Osteoblast (primary cell): ENCODE measurements around the gene SON. TPM values are rescaled to one million over a fixed set of nuclear protein-coding genes. Genes with fewer than 3 reads are reported as not detected.

Experiments
- DNase-seq: peaks from one replicate; pipeline ENCODE4 v3.0.0; 2011; ENCODE audit warnings: low spot score, mixed read lengths; ENCODE audit not compliant: insufficient read length; ENCODE audit errors: missing footprints
- H2AFZ ChIP-seq: 2 replicates; pipeline ENCODE4 v1.6.0; 2011; ENCODE audit warnings: mild to moderate bottlenecking, low read length
- H3K27ac ChIP-seq: 2 replicates; pipeline ENCODE4 v1.5.1; 2011; ENCODE audit warnings: mild to moderate bottlenecking, low read depth, low read length, moderate library complexity
- H3K27me3 ChIP-seq: 2 replicates; pipeline ENCODE4 v1.6.0; 2012; ENCODE audit warnings: mild to moderate bottlenecking, control low read depth, inconsistent platforms, low read length, moderate library complexity; ENCODE audit not compliant: insufficient read depth
- H3K36me3 ChIP-seq: 2 replicates; pipeline ENCODE4 v1.5.1; 2011; ENCODE audit warnings: mild to moderate bottlenecking, low read length, control low read depth, moderate library complexity; ENCODE audit not compliant: insufficient read depth
- H3K4me1 ChIP-seq: 2 replicates; pipeline ENCODE4 v1.5.1; 2011; ENCODE audit warnings: mild to moderate bottlenecking, low read length, control low read depth, moderate library complexity; ENCODE audit not compliant: insufficient read depth
- H3K4me2 ChIP-seq: 2 replicates; pipeline ENCODE4 v1.6.0; 2011; ENCODE audit warnings: mild to moderate bottlenecking, low read length; ENCODE audit not compliant: insufficient read depth
- H3K4me3 ChIP-seq: fragments of 200-600 bp; sonication (generic); 3 replicates; pipeline ENCODE4 v1.5.1; 2012; ENCODE audit warnings: mild to moderate bottlenecking, low read length, inconsistent platforms; ENCODE audit not compliant: insufficient read depth
- H3K79me2 ChIP-seq: 2 replicates; pipeline ENCODE4 v1.6.0; 2012; ENCODE audit warnings: mild to moderate bottlenecking, low read length, control low read depth, inconsistent platforms; ENCODE audit not compliant: insufficient read depth
- H3K9me3 ChIP-seq: 2 replicates; pipeline ENCODE4 v1.5.1; 2011; ENCODE audit warnings: low read depth, low read length, control low read depth
- H4K20me1 ChIP-seq: 2 replicates; pipeline ENCODE4 v1.6.0; 2012; ENCODE audit warnings: mild to moderate bottlenecking, low read length, control low read depth; ENCODE audit not compliant: insufficient read depth
- CTCF ChIP-seq: IDR thresholded peaks from 2 replicates; pipeline ENCODE4 v1.5.1; 2011; ENCODE audit warnings: mild to moderate bottlenecking, low read depth, low read length, moderate library complexity; ENCODE audit errors: extremely low read depth
- total RNA-seq: library from RNA; depleted of rRNA; stranded (reverse); fragments of >200 nt; gene quantifications from 2 replicates; pipeline ENCODE4 v1.2.3, GENCODE V29; 2012

The SON gene
- total RNA-seq, 1 donor: 137 TPM

GRCh38 chr21:33549848-33550771, 7.3 kb downstream of the SON start:
- Histone ChIP-seq H3K27me3 (no peaks in the 10 kb centered on the region), H3K4me3 (no peak overlapping the region), H3K9me3 (no peaks in the 10 kb centered on the region), H3K27ac (no peak overlapping the region), H4K20me1 (peaks cover 73% of the 10 kb centered on the region), H2AFZ (no peak overlapping the region), H3K4me2 (no peak overlapping the region), H3K4me1 (peaks cover 6% of the 10 kb centered on the region), H3K79me2 (peaks cover 100% of the 10 kb centered on the region), H3K36me3 (peaks cover 85% of the 10 kb centered on the region)
- DNase-seq: peak; percentile 54
- TF ChIP-seq CTCF: no peak

- DNase-seq: peak; percentile 67
- H4K20me1 ChIP-seq: peaks cover 73% of the 10 kb centered on the region
- no peak overlapping the region for H3K27ac ChIP-seq
- no peaks in the 10 kb centered on the region for H3K27me3 ChIP-seq
- H2AFZ ChIP-seq: no peak overlapping the region
- no peak overlapping the region for H3K4me2 ChIP-seq
- H3K36me3 ChIP-seq: peaks cover 94% of the 10 kb centered on the region
- no peaks in the 10 kb centered on the region for H3K9me3 ChIP-seq
- TF ChIP-seq CTCF: no peak
- H3K79me2 ChIP-seq: peaks cover 100% of the 10 kb centered on the region
- no peak overlapping the region for H3K4me3 ChIP-seq
- no peaks in the 10 kb centered on the region for H3K4me1 ChIP-seq
These were observed 8.2 kb downstream of the SON start for GRCh38 chr21:33550772-33551660.

GRCh38 chr21:33551664-33552063, 8.8 kb downstream of the SON start:
- Histone ChIP-seq H4K20me1 (peaks cover 74% of the 10 kb centered on the region), H3K27ac (no peak overlapping the region), H3K4me2 (no peak overlapping the region), H3K4me1 (no peaks in the 10 kb centered on the region), H3K79me2 (peaks cover 99% of the 10 kb centered on the region), H3K9me3 (no peaks in the 10 kb centered on the region), H3K27me3 (no peaks in the 10 kb centered on the region), H3K4me3 (no peak overlapping the region), H3K36me3 (peaks cover 90% of the 10 kb centered on the region), H2AFZ (no peak overlapping the region)
- no peak for DNase-seq
- no peak for TF ChIP-seq CTCF
